SK-N-SH (cell line): ENCODE results near the gene OPTC. TPM values are rescaled to one million over a fixed set of nuclear protein-coding genes. Genes with fewer than 3 reads are reported as not detected.

ENCODE experiments used
- CTCF ChIA-PET: fragments of 300-600, 350-600 bp; formaldehyde crosslinking; extraction: SDS; loops from one replicate; lab custom pipeline; 2021; lab: Yijun Ruan, JAX
- POLR2A ChIA-PET: fragments of 350-600 bp; sonication (Branson Sonifier 250); formaldehyde crosslinking; extraction: SDS; loops from one replicate; lab custom pipeline; 2020; ENCODE audit warnings: antibody characterized with exemption, inconsistent platforms; lab: Yijun Ruan, JAX
- DNase-seq: peaks from one replicate; pipeline ENCODE4 v3.0.0; 2012
- H2AFZ ChIP-seq: fragments of 200-600 bp; sonication (generic); 2 replicates; pipeline ENCODE4 v1.8.1; 2016; ENCODE audit warnings: antibody characterized with exemption, mild to moderate bottlenecking, low read depth
- H3F3A ChIP-seq: fragments of 200-600 bp; sonication (generic); replicated peaks from 2 replicates; pipeline ENCODE3; 2016; ENCODE audit warnings: antibody characterized with exemption, mild to moderate bottlenecking; ENCODE audit not compliant: insufficient read depth
- H3K27ac ChIP-seq, 2 experiments: fragments of 200-500 bp in 1 of 2; fragments of 200-600 bp in 1 of 2; sonication (Bioruptor generic) in 1 of 2; sonication (generic), shearing (Covaris generic) in 1 of 2; 2 replicates each; pipeline versions ENCODE4 v1.5.1 to v1.6.1; 2014 to 2016; ENCODE audit warnings: low read depth in 2 of 2, inconsistent platforms in 1 of 2, low read length in 1 of 2, mild to moderate bottlenecking in 1 of 2, mixed read lengths in 1 of 2
- H3K27me3 ChIP-seq: fragments of 200-600 bp; sonication (generic), shearing (Covaris generic); 2 replicates; pipeline ENCODE4 v1.6.1; 2016; ENCODE audit warnings: mixed run types; ENCODE audit not compliant: insufficient read depth
- H3K36me3 ChIP-seq, 2 experiments: fragments of 200-500 bp in 1 of 2; fragments of 200-600 bp in 1 of 2; sonication (Bioruptor generic) in 1 of 2; sonication (generic) in 1 of 2; replicated peaks in 1 of 2; 2 replicates each; pipeline versions ENCODE3 to v1.5.1; 2014 to 2016; ENCODE audit warnings: low read length in 1 of 2, mild to moderate bottlenecking in 1 of 2; ENCODE audit not compliant: insufficient read depth in 2 of 2, control insufficient read depth in 1 of 2
- H3K4me1 ChIP-seq, 2 experiments: fragments of 200-500 bp in 1 of 2; fragments of 200-600 bp in 1 of 2; sonication (Bioruptor generic) in 1 of 2; sonication (generic), shearing (Covaris generic) in 1 of 2; 2 replicates each; pipeline versions ENCODE4 v1.5.1 to v1.6.1; 2014 to 2016; ENCODE audit warnings: low read depth in 1 of 2, low read length in 1 of 2, mixed run types in 1 of 2; ENCODE audit not compliant: insufficient read depth in 2 of 2, control insufficient read depth in 1 of 2
- H3K4me2 ChIP-seq: fragments of 200-600 bp; sonication (generic), shearing (Covaris generic); 2 replicates; pipeline ENCODE4 v1.6.1; 2017; ENCODE audit warnings: mixed run types
- H3K4me3 ChIP-seq, 2 experiments: fragments of 200-500 bp in 1 of 2; fragments of 200-600 bp in 1 of 2; sonication (Bioruptor generic) in 1 of 2; sonication (generic), shearing (Covaris generic) in 1 of 2; 2 replicates each; pipeline versions ENCODE4 v1.5.1 to v1.8.1; 2014 to 2016; ENCODE audit warnings: low read depth in 2 of 2, inconsistent platforms in 1 of 2, low read length in 1 of 2, mild to moderate bottlenecking in 1 of 2, mixed read lengths in 1 of 2, moderate library complexity in 1 of 2
- H3K79me2 ChIP-seq: fragments of 200-600 bp; sonication (generic); 2 replicates; pipeline ENCODE4 v1.8.1; 2017; ENCODE audit warnings: mild to moderate bottlenecking; ENCODE audit not compliant: insufficient read depth
- H3K9ac ChIP-seq: fragments of 200-600 bp; sonication (generic); 2 replicates; pipeline ENCODE4 v1.6.1; 2017; ENCODE audit warnings: mixed run types
- H3K9me2 ChIP-seq: fragments of 200-600 bp; sonication (generic); 2 replicates; pipeline ENCODE4 v1.6.1; 2017; ENCODE audit warnings: mixed run types
- H3K9me3 ChIP-seq: fragments of 200-600 bp; sonication (generic); 2 replicates; pipeline ENCODE4 v1.6.1; 2017; ENCODE audit warnings: mixed run types, mild to moderate bottlenecking, moderate library complexity
- H4K20me1 ChIP-seq: fragments of 200-600 bp; sonication (generic); 2 replicates; pipeline ENCODE4 v1.6.1; 2017; ENCODE audit warnings: mild to moderate bottlenecking, mixed run types; ENCODE audit not compliant: insufficient read depth
- CHD2 ChIP-seq: fragments of 150-350 bp; IDR thresholded peaks from 2 replicates; pipeline ENCODE4 v1.6.1; 2018; ENCODE audit warnings: low read length; ENCODE audit not compliant: partially characterized antibody
- CTCF ChIP-seq: fragments of 200-600 bp; sonication (generic); IDR thresholded peaks from 2 replicates; pipeline ENCODE4 v1.6.1; 2017; ENCODE audit warnings: antibody characterized with exemption, mild to moderate bottlenecking, moderate library complexity
- ELF1 ChIP-seq: IDR thresholded peaks from 2 replicates; pipeline ENCODE4 v1.4.0; 2012
- EP300 ChIP-seq, 2 experiments: IDR thresholded peaks; 2 replicates each; pipeline versions ENCODE4 v1.4.0 to v1.6.1; 2012; ENCODE audit warnings: borderline replicate concordance in 1 of 2, low read depth in 1 of 2, low read length in 1 of 2
- EZH2phosphoT487 ChIP-seq: fragments of 200-600 bp; sonication (generic); IDR thresholded peaks from 2 replicates; pipeline ENCODE4 v1.6.1; 2017; ENCODE audit warnings: low read depth, mixed run types, mild to moderate bottlenecking, antibody characterized with exemption, moderate library complexity, borderline replicate concordance
- FOSL2 ChIP-seq: IDR thresholded peaks from 2 replicates; pipeline ENCODE4 v1.4.0; 2012; ENCODE audit warnings: low read depth, mild to moderate bottlenecking, moderate library complexity, borderline replicate concordance
- FOXM1 ChIP-seq: IDR thresholded peaks from 2 replicates; pipeline ENCODE4 v1.4.0; 2012; ENCODE audit warnings: low read depth, mild to moderate bottlenecking
- GATA2 ChIP-seq: sonication (generic); formaldehyde crosslinking; IDR thresholded peaks from 2 replicates; pipeline ENCODE4 v1.5.0; 2020; ENCODE audit warnings: mild to moderate bottlenecking, missing genetic modification reagents
- IRF3 ChIP-seq: fragments of 150-350 bp; IDR thresholded peaks from 2 replicates; pipeline ENCODE4 v1.6.1; 2016; ENCODE audit warnings: mild to moderate bottlenecking, low read depth, low read length
- MAX ChIP-seq: IDR thresholded peaks from 2 replicates; pipeline ENCODE4 v1.4.0; 2012; ENCODE audit warnings: low read depth
- MEF2A ChIP-seq: IDR thresholded peaks from 2 replicates; pipeline ENCODE4 v1.4.0; 2012; ENCODE audit warnings: low read depth, borderline replicate concordance
- MXI1 ChIP-seq: IDR thresholded peaks from 2 replicates; pipeline ENCODE4 v1.6.1; 2012; ENCODE audit warnings: mild to moderate bottlenecking, low read depth, low read length, improper control_type of control experiment
- NFIC ChIP-seq: IDR thresholded peaks from 2 replicates; pipeline ENCODE4 v1.4.0; 2012; ENCODE audit warnings: borderline replicate concordance
- NRF1 ChIP-seq: IDR thresholded peaks from 2 replicates; pipeline ENCODE4 v1.6.1; 2012; ENCODE audit warnings: low read depth, mild to moderate bottlenecking, low read length
- POLR2AphosphoS5 ChIP-seq: IDR thresholded peaks from 2 replicates; pipeline ENCODE4 v1.6.1; 2012; ENCODE audit warnings: low read depth, low read length
- RAD21 ChIP-seq: IDR thresholded peaks from 2 replicates; pipeline ENCODE4 v1.6.1; 2012; ENCODE audit warnings: mild to moderate bottlenecking, low read length
- RCOR1 ChIP-seq: fragments of 150-350 bp; IDR thresholded peaks from 2 replicates; pipeline ENCODE4 v1.6.1; 2017; ENCODE audit warnings: antibody characterized with exemption, low read length
- RFX5 ChIP-seq: IDR thresholded peaks from 2 replicates; pipeline ENCODE4 v1.6.1; 2012; ENCODE audit warnings: mild to moderate bottlenecking, improper control_type of control experiment, low read length
- RXRA ChIP-seq: IDR thresholded peaks from 2 replicates; pipeline ENCODE4 v1.4.0; 2012; ENCODE audit warnings: low read depth, mild to moderate bottlenecking, borderline replicate concordance
- SMC3 ChIP-seq: IDR thresholded peaks from 2 replicates; pipeline ENCODE4 v1.6.1; 2012; ENCODE audit warnings: low read depth, low read length, improper control_type of control experiment
- TAF1 ChIP-seq: IDR thresholded peaks from 2 replicates; pipeline ENCODE4 v1.6.1; 2012; ENCODE audit warnings: low read depth, mild to moderate bottlenecking, low read length, moderate library complexity, borderline replicate concordance
- USF1 ChIP-seq: IDR thresholded peaks from 2 replicates; pipeline ENCODE4 v1.4.0; 2012; ENCODE audit warnings: low read depth, borderline replicate concordance
- USF2 ChIP-seq: fragments of 150-350 bp; IDR thresholded peaks from 2 replicates; pipeline ENCODE4 v1.6.1; 2017; ENCODE audit warnings: antibody characterized with exemption, low read length, low read depth, borderline replicate concordance
- WGBS: methylation state at CpG from one replicate; pipeline ENCODE4 v1.1.6; 2017; ENCODE audit warnings: low lambda C conversion rate; 5-methylcytosine and 5-hydroxymethylcytosine counted together
- polyA plus RNA-seq, 3 experiments: library from polyadenylated mRNA; depleted of rRNA; stranded (reverse); fragments of >200 nt; gene quantifications; 2 replicates each; pipeline ENCODE4 v1.2.3, GENCODE V29; 2012

OPTC gene
- polyA plus RNA-seq, 1 of the 3 experiments (the other 2 are of a cell fraction): not detected

- peaks cover 3 to 8% of the 10 kb centered on the region in 2 experiments; a peak in 2 of 4 replicates for H3K4me1 ChIP-seq
- CTCF ChIA-PET: interaction anchor here (1.3 to 3.0 kb wide), 2 partner anchors 13 to 199 kb away, joined by 3 to 14 read pairs; no protein-coding TSS in a partner anchor
- WGBS: 95% methylated on average over 9 of the region's 9 CpGs
- H3K9me3 ChIP-seq: no peaks in the 10 kb centered on the region
- H3K27ac ChIP-seq: no peak overlapping the region
- H2AFZ ChIP-seq: no peak overlapping the region
- no peak for DNase-seq
- no peaks in the 10 kb centered on the region for H3F3A ChIP-seq
- H3K9me2 ChIP-seq: no peaks in the 10 kb centered on the region
- H3K36me3 ChIP-seq: no peaks in the 10 kb centered on the region
- no peaks in the 10 kb centered on the region for H3K27me3 ChIP-seq
- no peaks in the 10 kb centered on the region for H3K79me2 ChIP-seq
- no peak for TF ChIP-seq EZH2phosphoT487
- TF ChIP-seq CTCF: no peak
- no peak for TF ChIP-seq NFIC
- TF ChIP-seq TAF1: no peak
- no peak for TF ChIP-seq RAD21
- TF ChIP-seq USF2: no peak
- TF ChIP-seq MAX: no peak
- TF ChIP-seq RCOR1: no peak
- TF ChIP-seq RFX5: no peak
- no peak for TF ChIP-seq NRF1
- TF ChIP-seq GATA2: no peak
- TF ChIP-seq, all 33 proteins: peak for 0
- POLR2A ChIA-PET: no interaction called here
- H4K20me1 ChIP-seq: no peaks in the 10 kb centered on the region
- H3K9ac ChIP-seq: no peak overlapping the region
- no peak overlapping the region for H3K4me3 ChIP-seq
- H3K4me2 ChIP-seq: no peak overlapping the region
These were observed 26.4 kb upstream of the OPTC start for GRCh38 chr1:203467550-203467921.

GRCh38 chr1:203468326-203468725 lies 25.6 kb upstream of the OPTC start:
- ChIA-PET POLR2A (no interaction called here), CTCF (interaction anchor here (1.2 kb wide), 1 partner anchor 126 kb away, joined by 3 read pairs; no protein-coding TSS in a partner anchor)
- no peaks in the 10 kb centered on the region for H3F3A ChIP-seq
- peaks cover 3 to 8% of the 10 kb centered on the region in 2 experiments; a peak in 2 of 4 replicates for H3K4me1 ChIP-seq
- no peaks in the 10 kb centered on the region for H3K36me3 ChIP-seq
- no peaks in the 10 kb centered on the region for H3K9me3 ChIP-seq
- H3K79me2 ChIP-seq: no peaks in the 10 kb centered on the region
- H3K27ac ChIP-seq: no peak overlapping the region
- H3K27me3 ChIP-seq: no peaks in the 10 kb centered on the region
- H3K9me2 ChIP-seq: no peaks in the 10 kb centered on the region
- H3K4me2 ChIP-seq: no peak overlapping the region
- no peaks in the 10 kb centered on the region for H4K20me1 ChIP-seq
- H2AFZ ChIP-seq: no peak overlapping the region
- DNase-seq: no peak
- 100% methylated on average over 2 of the region's 2 CpGs for WGBS
- H3K4me3 ChIP-seq: no peak overlapping the region
- H3K9ac ChIP-seq: no peak overlapping the region
- TF ChIP-seq USF1: no peak
- no peak for TF ChIP-seq NFIC
- TF ChIP-seq IRF3: no peak
- TF ChIP-seq RFX5: no peak
- TF ChIP-seq FOSL2: no peak
- no peak for TF ChIP-seq CHD2
- no peak for TF ChIP-seq POLR2AphosphoS5
- TF ChIP-seq USF2: no peak
- TF ChIP-seq RXRA: no peak
- no peak for TF ChIP-seq EZH2phosphoT487
- no peak for TF ChIP-seq RAD21
- no peak for TF ChIP-seq MEF2A
- TF ChIP-seq FOXM1: no peak
- TF ChIP-seq ELF1: no peak
- TF ChIP-seq SMC3: no peak
- TF ChIP-seq EP300 (IDR thresholded peaks at IDR 0.05; ENCODE audit: borderline replicate concordance in 1 of 2, low read depth in 1 of 2, low read length in 1 of 2): no peak
- no peak for TF ChIP-seq MXI1
